H9 (cell line): ENCODE data around the gene TOM1L2. TPM values are rescaled to one million over a fixed set of nuclear protein-coding genes. Genes with fewer than 3 reads are reported as not detected.

Experiments
- DNase-seq: peaks from one replicate; pipeline ENCODE4 v3.0.0-alpha.2; 2017
- H2AFZ ChIP-seq: one replicate; pipeline ENCODE4 v1.6.1; 2013; ENCODE audit warnings: mild to moderate bottlenecking, low read length, control low read depth, moderate library complexity
- H2AK5ac ChIP-seq: 2 replicates; pipeline ENCODE4 v1.6.1; 2013; ENCODE audit warnings: low read length, control low read depth, mixed read lengths; ENCODE audit not compliant: insufficient read length
- H2BK120ac ChIP-seq: one replicate; pipeline ENCODE4 v1.6.1; 2013; ENCODE audit warnings: low read depth, mild to moderate bottlenecking, low read length, control low read depth, inconsistent platforms; ENCODE audit not compliant: poor library complexity, severe bottlenecking
- H2BK12ac ChIP-seq: 2 replicates; pipeline ENCODE4 v1.6.1; 2013; ENCODE audit warnings: low read length, control low read depth, mixed read lengths, low read depth; ENCODE audit not compliant: insufficient read length
- H2BK15ac ChIP-seq: 2 replicates; pipeline ENCODE4 v1.6.1; 2013; ENCODE audit warnings: low read depth, low read length, control low read depth
- H2BK20ac ChIP-seq: one replicate; pipeline ENCODE4 v1.6.1; 2013; ENCODE audit warnings: low read depth, mild to moderate bottlenecking, low read length, control low read depth, inconsistent platforms; ENCODE audit not compliant: poor library complexity, severe bottlenecking
- H2BK5ac ChIP-seq: 2 replicates; pipeline ENCODE4 v1.6.1; 2013; ENCODE audit warnings: low read length, control low read depth, mixed read lengths; ENCODE audit not compliant: insufficient read length
- H3K14ac ChIP-seq: 2 replicates; pipeline ENCODE4 v1.6.1; 2013; ENCODE audit warnings: low read length, control low read depth; ENCODE audit not compliant: insufficient read depth
- H3K18ac ChIP-seq: 2 replicates; pipeline ENCODE4 v1.6.1; 2013; ENCODE audit warnings: low read depth, mild to moderate bottlenecking, mixed read lengths, low read length, control low read depth; ENCODE audit not compliant: insufficient read length
- H3K23ac ChIP-seq: 2 replicates; pipeline ENCODE4 v1.6.1; 2013; ENCODE audit warnings: low read length, control low read depth, mixed read lengths, low read depth; ENCODE audit not compliant: insufficient read length
- H3K23me2 ChIP-seq: 2 replicates; pipeline ENCODE4 v1.6.1; 2013; ENCODE audit warnings: low read depth, mild to moderate bottlenecking, mixed read lengths, low read length, control low read depth; ENCODE audit not compliant: insufficient read length, poor library complexity, severe bottlenecking
- H3K27ac ChIP-seq: 2 replicates; pipeline ENCODE4 v1.5.1; 2013; ENCODE audit warnings: low read length, control low read depth, mixed read lengths, low read depth; ENCODE audit not compliant: insufficient read length
- H3K27me3 ChIP-seq: 2 replicates; pipeline ENCODE4 v1.6.1; 2013; ENCODE audit warnings: low read length, control low read depth, inconsistent platforms; ENCODE audit not compliant: insufficient read depth
- H3K4ac ChIP-seq: 2 replicates; pipeline ENCODE4 v1.6.1; 2013; ENCODE audit warnings: low read depth, mild to moderate bottlenecking, control low read depth, inconsistent platforms, low read length, moderate library complexity
- H3K4me1 ChIP-seq: 2 replicates; pipeline ENCODE4 v1.6.1; 2013; ENCODE audit warnings: low read length, control low read depth, inconsistent platforms; ENCODE audit not compliant: insufficient read depth
- H3K4me2 ChIP-seq: 2 replicates; pipeline ENCODE4 v1.6.1; 2013; ENCODE audit warnings: low read length, control low read depth, mixed read lengths; ENCODE audit not compliant: insufficient read length, insufficient read depth
- H3K56ac ChIP-seq: 2 replicates; pipeline ENCODE4 v1.6.1; 2013; ENCODE audit warnings: low read depth, mild to moderate bottlenecking, mixed read lengths, low read length, control low read depth; ENCODE audit not compliant: insufficient read length
- H3K79me1 ChIP-seq: 2 replicates; pipeline ENCODE4 v1.6.1; 2013; ENCODE audit warnings: low read depth, mild to moderate bottlenecking, moderate library complexity, low read length, control low read depth, inconsistent platforms; ENCODE audit not compliant: insufficient read depth, poor library complexity, severe bottlenecking
- H3K79me2 ChIP-seq: 2 replicates; pipeline ENCODE4 v1.6.1; 2013; ENCODE audit warnings: low read length, control low read depth, inconsistent platforms; ENCODE audit not compliant: insufficient read depth
- H3K9ac ChIP-seq: 2 replicates; pipeline ENCODE4 v1.6.1; 2013; ENCODE audit warnings: low read length, control low read depth, mixed read lengths; ENCODE audit not compliant: insufficient read length; ENCODE audit errors: extremely low read depth
- H3K9me3 ChIP-seq: one replicate; pipeline ENCODE4 v1.6.1; 2013; ENCODE audit warnings: low read depth, low read length, inconsistent platforms; ENCODE audit not compliant: control insufficient read depth
- H3T11ph ChIP-seq: one replicate; pipeline ENCODE4 v1.6.1; 2013; ENCODE audit warnings: mild to moderate bottlenecking, low read length, control low read depth, inconsistent platforms
- H4K20me1 ChIP-seq: one replicate; pipeline ENCODE4 v1.6.1; 2013; ENCODE audit not compliant: control insufficient read depth, insufficient read length, insufficient read depth
- H4K5ac ChIP-seq: 2 replicates; pipeline ENCODE4 v1.6.1; 2013; ENCODE audit warnings: low read depth, mild to moderate bottlenecking, mixed read lengths, low read length, control low read depth; ENCODE audit not compliant: insufficient read length
- H4K8ac ChIP-seq: replicated peaks from 2 replicates; pipeline ENCODE4 v1.6.1; 2013; ENCODE audit warnings: low read length, control low read depth, mixed read lengths, low read depth; ENCODE audit not compliant: insufficient read length
- H4K91ac ChIP-seq: 2 replicates; pipeline ENCODE4 v1.6.1; 2013; ENCODE audit warnings: low read depth, mild to moderate bottlenecking, moderate library complexity, mixed read lengths, low read length, control low read depth; ENCODE audit not compliant: insufficient read length
- H3K27ac Mint-ChIP-seq, 3 experiments: 2 replicates in 2 of 3; 3 replicates in 1 of 3; pipeline ENCODE4 v1.8.0; 2020 to 2021; ENCODE audit warnings: mixed read lengths in 3 of 3, mild to moderate bottlenecking in 1 of 3, moderate library complexity in 1 of 3
- H3K27me3 Mint-ChIP-seq: 2 replicates; pipeline ENCODE4 v1.8.0; 2021; ENCODE audit warnings: low read depth, mild to moderate bottlenecking, moderate library complexity, mixed read lengths
- H3K36me3 Mint-ChIP-seq, 3 experiments: 2 replicates in 2 of 3; 3 replicates in 1 of 3; pipeline ENCODE4 v1.8.0; 2020 to 2021; ENCODE audit warnings: low read depth in 3 of 3, mixed read lengths in 3 of 3; ENCODE audit not compliant: insufficient read depth in 1 of 3
- H3K4me1 Mint-ChIP-seq, 2 experiments: 2 replicates each; pipeline ENCODE4 v1.8.0; 2020; ENCODE audit warnings: mixed read lengths in 2 of 2
- H3K4me3 Mint-ChIP-seq, 2 experiments: 2 replicates in 1 of 2; 3 replicates in 1 of 2; pipeline ENCODE4 v1.8.0; 2020 to 2021; ENCODE audit warnings: mild to moderate bottlenecking in 2 of 2, mixed read lengths in 2 of 2, moderate library complexity in 1 of 2
- H3K9me3 Mint-ChIP-seq, 2 experiments: 2 replicates in 1 of 2; 3 replicates in 1 of 2; pipeline ENCODE4 v1.8.0; 2020; ENCODE audit warnings: mild to moderate bottlenecking in 2 of 2, mixed read lengths in 2 of 2, moderate library complexity in 1 of 2
- WGBS: extraction: QIAGEN DNeasy Blood & Tissue Kit; methylation state at CpG from one replicate; pipeline ENCODE4 v1.1.7; 2013; ENCODE audit warnings: missing lambda C conversion rate, low lambda C conversion rate, mixed read lengths; ENCODE audit not compliant: insufficient read length; ENCODE audit errors: extremely low coverage; 5-methylcytosine and 5-hydroxymethylcytosine counted together
- total RNA-seq: library from RNA; stranded (reverse); gene quantifications from 2 replicates; pipeline ENCODE4 v1.2.1, GENCODE V29; 2021
- TF ChIP-seq, protein P1 (sequence below): fragments of 200-600 bp; sonication (generic); conservative IDR thresholded peaks from 3 replicates; pipeline ENCODE4 v1.8.0; 2021; ENCODE audit warnings: antibody characterized with exemption, mild to moderate bottlenecking

The TOM1L2 gene
- total RNA-seq, 1 experiment from 2014 or later: 4.6 TPM

DNA sequence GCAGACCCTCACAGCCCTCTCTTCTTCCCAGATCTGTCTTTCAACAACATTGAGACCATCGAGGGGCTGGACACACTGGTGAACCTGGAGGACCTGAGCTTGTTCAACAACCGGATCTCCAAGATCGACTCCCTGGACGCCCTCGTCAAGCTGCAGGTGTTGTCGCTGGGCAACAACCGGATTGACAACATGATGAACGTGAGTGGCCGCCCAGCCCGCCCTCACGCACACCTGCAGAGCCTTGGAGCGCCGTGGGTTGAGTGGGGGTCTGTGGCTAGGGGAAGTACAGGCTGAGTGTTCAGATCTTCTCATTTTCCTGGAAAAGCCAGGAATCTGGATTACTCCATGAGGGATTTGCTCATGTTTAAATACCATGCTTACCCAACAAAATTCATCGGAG, 15.7 kb upstream of the TOM1L2 start:
- H3K56ac ChIP-seq: no peak overlapping the region
- no peak overlapping the region for H3K4me3 Mint-ChIP-seq

More for the DNA sequence above, 15.7 kb upstream of the TOM1L2 start:
- Histone ChIP-seq H3K18ac (no peak overlapping the region), H4K5ac (no peak overlapping the region), H2BK5ac (no peak overlapping the region), H2BK12ac (no peak overlapping the region), H4K91ac (no peak overlapping the region), H2BK15ac (no peak overlapping the region), H2AK5ac (no peak overlapping the region), H3K4me2 (no peak overlapping the region), H3K4me1 (no peaks in the 10 kb centered on the region), H3K23me2 (peaks cover 3% of the 10 kb centered on the region), H3K79me2 (no peaks in the 10 kb centered on the region), H2BK120ac (no peak overlapping the region), H3K9me3 (no peaks in the 10 kb centered on the region), H3K27ac (no peak overlapping the region), H3K23ac (no peak overlapping the region), H3K14ac (no peak overlapping the region), H4K8ac (no peak overlapping the region), H2AFZ (no peak overlapping the region), H3K4ac (no peak overlapping the region), H3K27me3 (no peaks in the 10 kb centered on the region), H3K79me1 (no peaks in the 10 kb centered on the region), H3K9ac (no peak overlapping the region), H4K20me1 (no peaks in the 10 kb centered on the region), H2BK20ac (no peak overlapping the region), H3T11ph (no peak overlapping the region)
- Mint-ChIP-seq H3K27ac (no peak overlapping the region), H3K36me3 (no peaks in the 10 kb centered on the region), H3K4me1 (no peaks in the 10 kb centered on the region), H3K27me3 (peaks cover 2% of the 10 kb centered on the region), H3K9me3 (no peaks in the 10 kb centered on the region)
- DNase-seq: no peak
- TF ChIP-seq, protein P1, sequence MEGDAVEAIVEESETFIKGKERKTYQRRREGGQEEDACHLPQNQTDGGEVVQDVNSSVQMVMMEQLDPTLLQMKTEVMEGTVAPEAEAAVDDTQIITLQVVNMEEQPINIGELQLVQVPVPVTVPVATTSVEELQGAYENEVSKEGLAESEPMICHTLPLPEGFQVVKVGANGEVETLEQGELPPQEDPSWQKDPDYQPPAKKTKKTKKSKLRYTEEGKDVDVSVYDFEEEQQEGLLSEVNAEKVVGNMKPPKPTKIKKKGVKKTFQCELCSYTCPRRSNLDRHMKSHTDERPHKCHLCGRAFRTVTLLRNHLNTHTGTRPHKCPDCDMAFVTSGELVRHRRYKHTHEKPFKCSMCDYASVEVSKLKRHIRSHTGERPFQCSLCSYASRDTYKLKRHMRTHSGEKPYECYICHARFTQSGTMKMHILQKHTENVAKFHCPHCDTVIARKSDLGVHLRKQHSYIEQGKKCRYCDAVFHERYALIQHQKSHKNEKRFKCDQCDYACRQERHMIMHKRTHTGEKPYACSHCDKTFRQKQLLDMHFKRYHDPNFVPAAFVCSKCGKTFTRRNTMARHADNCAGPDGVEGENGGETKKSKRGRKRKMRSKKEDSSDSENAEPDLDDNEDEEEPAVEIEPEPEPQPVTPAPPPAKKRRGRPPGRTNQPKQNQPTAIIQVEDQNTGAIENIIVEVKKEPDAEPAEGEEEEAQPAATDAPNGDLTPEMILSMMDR: no peak
- no CpG with 5 or more reads among the region's 14 CpGs for WGBS
